Measurements from ENCODE around the gene RIPPLY2. TPM values are rescaled to one million over a fixed set of nuclear protein-coding genes. Genes with fewer than 3 reads are reported as not detected.

RIPPLY2 gene
- total RNA-seq, 1 donor from 2014 or later = not detected

DNA sequence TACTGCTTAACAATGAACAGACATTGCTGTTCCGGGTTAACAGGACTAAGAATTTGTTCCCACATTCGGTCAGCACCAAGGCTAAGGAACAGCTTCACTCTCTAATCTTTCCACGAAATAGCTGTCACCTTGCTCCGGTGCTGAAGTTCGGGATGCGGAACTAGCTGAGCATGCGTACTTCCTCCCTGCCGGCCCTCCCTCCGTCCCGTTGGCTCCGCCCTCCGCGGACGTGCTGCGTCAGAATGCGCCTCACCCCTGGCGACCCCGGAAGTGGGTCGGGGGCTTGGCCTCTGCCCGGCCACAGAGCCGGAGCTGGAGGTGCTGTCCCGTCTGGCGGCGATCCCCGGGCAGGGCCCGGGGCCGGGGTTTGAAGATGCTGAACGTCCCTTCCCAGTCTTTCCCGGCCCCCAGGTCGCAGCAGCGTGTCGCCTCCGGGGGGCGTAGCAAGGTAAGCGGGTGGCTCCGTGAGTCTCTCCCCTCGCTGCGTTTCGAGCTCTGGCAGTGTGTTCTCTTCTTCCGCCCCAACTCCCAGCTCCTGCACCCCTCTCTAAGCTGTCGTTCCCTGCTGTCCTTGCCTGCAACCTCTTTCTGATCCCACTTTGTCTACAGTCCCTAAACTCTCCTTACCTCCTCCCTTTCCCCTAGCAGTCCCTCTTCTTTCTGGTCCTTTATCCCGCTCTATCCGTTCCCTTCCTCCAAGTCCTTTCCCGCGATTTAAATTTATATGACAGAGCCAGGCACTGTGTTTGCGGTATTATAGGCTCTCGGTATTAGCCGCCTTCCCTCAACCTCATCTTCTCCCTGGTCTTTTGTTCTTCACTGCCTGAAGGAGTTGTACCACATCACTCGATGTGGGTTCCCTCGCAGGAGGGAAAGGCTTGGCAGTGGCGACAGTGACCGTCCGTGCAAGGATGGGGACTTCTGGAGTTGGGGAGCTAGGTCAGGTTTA is 6.5 kb downstream of the RIPPLY2 start, which contains the start of gene CYB5R4:
Gene CYB5R4 (plus strand): TSS at position 280 of the 949 bp plus-strand sequence. CDS start 94 bp downstream, at position 374.
- Mint-ChIP-seq H3K27me3 (ENCODE audit: low read depth) (peaks cover 15% of the 10 kb centered on the region), H3K36me3 (ENCODE audit: low read depth) (peaks cover 1% of the 10 kb centered on the region), H3K9me3 (ENCODE audit: low read depth) (no peaks in the 10 kb centered on the region), H3K27ac (ENCODE audit: unreplicated experiment) (peak within 1 kb of the TSS; percentile 86), H3K4me3 (ENCODE audit: unreplicated experiment) (peak within 1 kb of the TSS; percentile 97), H3K4me1 (ENCODE audit: low read depth) (peaks cover 35% of the 10 kb centered on the region)
- peak; percentile 95 for DNase-seq (ENCODE audit: low spot score)
- TF ChIP-seq, protein P1, sequence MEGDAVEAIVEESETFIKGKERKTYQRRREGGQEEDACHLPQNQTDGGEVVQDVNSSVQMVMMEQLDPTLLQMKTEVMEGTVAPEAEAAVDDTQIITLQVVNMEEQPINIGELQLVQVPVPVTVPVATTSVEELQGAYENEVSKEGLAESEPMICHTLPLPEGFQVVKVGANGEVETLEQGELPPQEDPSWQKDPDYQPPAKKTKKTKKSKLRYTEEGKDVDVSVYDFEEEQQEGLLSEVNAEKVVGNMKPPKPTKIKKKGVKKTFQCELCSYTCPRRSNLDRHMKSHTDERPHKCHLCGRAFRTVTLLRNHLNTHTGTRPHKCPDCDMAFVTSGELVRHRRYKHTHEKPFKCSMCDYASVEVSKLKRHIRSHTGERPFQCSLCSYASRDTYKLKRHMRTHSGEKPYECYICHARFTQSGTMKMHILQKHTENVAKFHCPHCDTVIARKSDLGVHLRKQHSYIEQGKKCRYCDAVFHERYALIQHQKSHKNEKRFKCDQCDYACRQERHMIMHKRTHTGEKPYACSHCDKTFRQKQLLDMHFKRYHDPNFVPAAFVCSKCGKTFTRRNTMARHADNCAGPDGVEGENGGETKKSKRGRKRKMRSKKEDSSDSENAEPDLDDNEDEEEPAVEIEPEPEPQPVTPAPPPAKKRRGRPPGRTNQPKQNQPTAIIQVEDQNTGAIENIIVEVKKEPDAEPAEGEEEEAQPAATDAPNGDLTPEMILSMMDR (IDR thresholded peaks at IDR 0.05) = peak; percentile 83

DNA sequence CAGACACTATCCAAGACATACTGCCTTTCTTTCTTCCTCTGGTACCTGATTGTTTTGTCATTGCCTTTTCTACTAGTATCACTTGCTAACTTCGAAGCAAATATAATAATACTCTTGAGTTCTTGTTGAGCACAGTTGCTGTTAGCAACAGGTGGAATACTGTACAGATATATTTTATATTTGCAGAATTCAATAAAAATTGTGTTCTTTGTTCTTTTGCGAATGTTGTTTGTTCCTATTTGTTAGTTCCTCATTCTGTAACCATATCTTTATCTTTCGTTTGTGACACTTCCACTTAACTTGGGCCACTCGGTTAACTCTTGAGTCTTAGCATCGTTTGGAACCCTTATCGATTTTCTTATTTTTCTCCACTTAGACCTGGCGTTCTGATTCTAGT is 7.2 kb downstream of the RIPPLY2 start:
- Mint-ChIP-seq H3K27me3 (ENCODE audit: low read depth) (peaks cover 8% of the 10 kb centered on the region), H3K27ac (ENCODE audit: unreplicated experiment) (peak overlapping the region; percentile 86), H3K4me3 (ENCODE audit: unreplicated experiment) (peak overlapping the region; percentile 97), H3K4me1 (ENCODE audit: low read depth) (peaks cover 35% of the 10 kb centered on the region), H3K9me3 (ENCODE audit: low read depth) (no peaks in the 10 kb centered on the region), H3K36me3 (ENCODE audit: low read depth) (no peaks in the 10 kb centered on the region)
- TF ChIP-seq, protein P1 (IDR thresholded peaks at IDR 0.05) = no peak
- no peak for DNase-seq (ENCODE audit: low spot score)

DNA sequence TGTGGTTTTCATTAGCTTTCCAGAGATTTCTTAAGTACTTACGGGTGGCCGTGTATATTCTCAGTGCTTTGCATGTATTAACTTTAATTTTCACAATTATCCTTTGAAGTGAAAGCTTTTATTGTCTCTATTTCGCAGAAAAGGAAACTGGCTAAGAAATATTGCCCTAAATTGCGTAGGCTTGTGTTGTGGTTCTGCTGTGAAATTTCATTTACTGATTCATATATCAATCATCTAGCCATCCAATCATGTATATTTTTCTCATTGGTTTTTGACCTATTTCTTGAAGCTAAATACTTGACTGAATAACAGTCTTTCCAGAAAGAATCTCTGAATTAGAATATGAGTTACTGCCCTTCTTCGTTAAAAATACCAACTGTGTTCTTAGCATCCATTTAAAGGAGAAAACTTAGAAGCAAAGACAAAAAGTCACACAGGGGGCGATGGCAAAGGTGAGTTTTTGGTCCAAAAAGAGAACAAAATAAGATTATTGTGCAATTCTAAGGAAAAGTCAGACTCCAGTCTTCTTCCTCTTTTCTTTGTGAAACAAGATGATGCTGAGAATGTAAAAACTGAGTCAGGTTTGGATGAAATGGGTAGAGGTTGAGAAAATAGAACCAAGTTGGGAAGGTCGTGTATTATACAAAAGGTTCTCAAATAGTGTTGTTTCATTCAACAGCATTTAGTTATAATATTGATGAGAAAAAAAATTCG is 7.8 kb downstream of the RIPPLY2 start:
- H3K36me3 Mint-ChIP-seq (ENCODE audit: low read depth) = peaks cover 2% of the 10 kb centered on the region
- H3K4me3 Mint-ChIP-seq (ENCODE audit: unreplicated experiment) = peak overlapping the region; percentile 97

DNA sequence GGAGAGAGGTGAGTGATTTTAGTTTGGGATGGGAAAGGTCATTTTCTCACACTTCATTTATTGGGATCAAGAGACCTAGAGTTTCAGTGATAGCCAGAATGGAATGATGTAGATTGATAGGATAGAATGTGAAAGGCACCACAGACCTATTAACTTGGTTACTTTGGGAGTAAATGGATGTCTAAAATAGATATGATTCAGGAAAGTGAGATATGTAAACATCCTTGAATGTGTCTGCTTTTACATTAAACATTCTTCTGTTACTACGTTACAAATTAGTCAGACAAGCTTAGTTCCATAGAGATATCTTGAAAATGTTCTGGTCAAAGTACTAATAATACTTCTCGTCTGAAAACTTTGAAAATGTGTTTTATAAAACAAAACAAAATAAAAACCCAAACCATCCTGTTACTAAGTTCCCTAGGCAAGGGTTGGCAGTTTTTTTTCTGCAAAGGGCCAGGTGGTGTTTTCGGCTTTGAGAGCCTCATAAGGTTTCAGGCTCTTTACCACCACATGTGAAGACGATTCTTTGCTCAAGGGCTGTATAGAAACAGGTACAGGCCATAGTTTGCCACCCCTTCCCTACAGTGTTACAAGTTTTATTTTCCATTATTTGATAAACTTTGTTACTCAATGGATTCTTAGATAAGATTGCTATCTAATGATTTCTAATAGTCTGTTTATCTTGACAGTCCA is 9.8 kb downstream of the RIPPLY2 start:
- Mint-ChIP-seq H3K36me3 (ENCODE audit: low read depth) (peaks cover 2% of the 10 kb centered on the region), H3K27ac (ENCODE audit: unreplicated experiment) (peak overlapping the region; percentile 76), H3K4me1 (ENCODE audit: low read depth) (peaks cover 46% of the 10 kb centered on the region), H3K27me3 (ENCODE audit: low read depth) (no peaks in the 10 kb centered on the region), H3K4me3 (ENCODE audit: unreplicated experiment) (peak overlapping the region; percentile 16), H3K9me3 (ENCODE audit: low read depth) (no peaks in the 10 kb centered on the region)
- TF ChIP-seq, protein P1 (IDR thresholded peaks at IDR 0.05) = no peak
- no peak for DNase-seq (ENCODE audit: low spot score)

More for the DNA sequence above, 7.8 kb downstream of the RIPPLY2 start:
- Mint-ChIP-seq H3K27ac (ENCODE audit: unreplicated experiment) (no peak overlapping the region), H3K4me1 (ENCODE audit: low read depth) (peaks cover 35% of the 10 kb centered on the region), H3K27me3 (ENCODE audit: low read depth) (peaks cover 4% of the 10 kb centered on the region), H3K9me3 (ENCODE audit: low read depth) (no peaks in the 10 kb centered on the region)
- no peak for DNase-seq (ENCODE audit: low spot score)
- TF ChIP-seq, protein P1 (IDR thresholded peaks at IDR 0.05) = no peak
